ENCODE results near the gene CTTNBP2NL.

- TF ChIP-seq POLR2A (IDR thresholded peaks at IDR 0.05; ENCODE audit: low read depth, low read length) (no peak), POLR2AphosphoS5 (IDR thresholded peaks at IDR 0.05; ENCODE audit: low read depth, low read length) (no peak), TAF1 (IDR thresholded peaks at IDR 0.05; ENCODE audit: borderline replicate concordance, low read depth, low read length) (no peak)
Observed at GRCh38 chr1:112417271-112417670, 21.3 kb downstream of the CTTNBP2NL start.

Data from GM12892 (cell line).